Stimulated activated naive CD8-positive, alpha-beta T cell treated with anti-CD3 and anti-CD28 coated beads, Interleukin-15, Interleukin-2, amounts not matched to agents 100 ng/mL and 50 ng/mL, for 24 hours (primary cell): ENCODE results near the gene YY2.
"Not testable (repeated sequence)": the region's sequence is repeated elsewhere in the genome, so short reads cannot be mapped to it uniquely, and the experiment has no call there.

Experiments
- H3K27ac Mint-ChIP-seq: one replicate; pipeline ENCODE4 v1.8.0; 2021; ENCODE audit warnings: mild to moderate bottlenecking, mixed read lengths
- H3K27me3 Mint-ChIP-seq: one replicate; pipeline ENCODE4 v1.8.0; 2021; ENCODE audit warnings: mixed read lengths
- H3K36me3 Mint-ChIP-seq: one replicate; pipeline ENCODE4 v1.8.0; 2021; ENCODE audit warnings: low read depth, mixed read lengths
- H3K4me1 Mint-ChIP-seq: one replicate; pipeline ENCODE4 v1.8.0; 2021; ENCODE audit warnings: low read depth, mixed read lengths
- H3K4me3 Mint-ChIP-seq: one replicate; pipeline ENCODE4 v1.8.0; 2021; ENCODE audit warnings: mild to moderate bottlenecking, mixed read lengths
- H3K9me3 Mint-ChIP-seq: one replicate; pipeline ENCODE4 v1.8.0; 2021; ENCODE audit warnings: mixed read lengths

The YY2 gene

GRCh38 chrX:21847342-21847741 is 8.4 kb upstream of the YY2 start:
- Mint-ChIP-seq H3K4me3 (no peak overlapping the region), H3K27me3 (no peaks in the 10 kb centered on the region), H3K27ac (no peak overlapping the region), H3K4me1 (no peaks in the 10 kb centered on the region), H3K36me3 (peaks cover 24% of the 10 kb centered on the region), H3K9me3 (no peaks in the 10 kb centered on the region)

GRCh38 chrX:21853578-21853977 is 2.2 kb upstream of the YY2 start:
- no peaks in the 10 kb centered on the region for H3K27me3 Mint-ChIP-seq
- no peaks in the 10 kb centered on the region for H3K4me1 Mint-ChIP-seq
- H3K4me3 Mint-ChIP-seq: no peak overlapping the region
- H3K9me3 Mint-ChIP-seq: no peaks in the 10 kb centered on the region
- H3K27ac Mint-ChIP-seq: no peak overlapping the region
- peaks cover 24% of the 10 kb centered on the region for H3K36me3 Mint-ChIP-seq

- Mint-ChIP-seq H3K9me3 (no peaks in the 10 kb centered on the region), H3K4me1 (no peaks in the 10 kb centered on the region), H3K36me3 (peaks cover 24% of the 10 kb centered on the region), H3K27me3 (no peaks in the 10 kb centered on the region), H3K27ac (no peak overlapping the region), H3K4me3 (no peak overlapping the region)
Measured at GRCh38 chrX:21856504-21856903, 717 bp downstream of the YY2 start.

- peaks cover 6% of the 10 kb centered on the region for H3K4me1 Mint-ChIP-seq
- no peak overlapping the region for H3K27ac Mint-ChIP-seq
- peaks cover 4% of the 10 kb centered on the region for H3K36me3 Mint-ChIP-seq
- H3K27me3 Mint-ChIP-seq: no peaks in the 10 kb centered on the region
- no peak overlapping the region for H3K4me3 Mint-ChIP-seq
- H3K9me3 Mint-ChIP-seq: no peaks in the 10 kb centered on the region
Measured at GRCh38 chrX:21863241-21863640, 7.5 kb downstream of the YY2 start.

- Mint-ChIP-seq H3K4me3 (no peak overlapping the region), H3K4me1 (peaks cover 6% of the 10 kb centered on the region), H3K27ac (no peak overlapping the region), H3K27me3 (no peaks in the 10 kb centered on the region), H3K9me3 (no peaks in the 10 kb centered on the region), H3K36me3 (peaks cover 4% of the 10 kb centered on the region)
Measured at GRCh38 chrX:21865436-21865835, 9.6 kb downstream of the YY2 start.

- Mint-ChIP-seq H3K27ac (no peak overlapping the region), H3K4me3 (no peak overlapping the region), H3K4me1 (no peaks in the 10 kb centered on the region), H3K36me3 (peaks cover 4% of the 10 kb centered on the region), H3K9me3 (no peaks in the 10 kb centered on the region), H3K27me3 (no peaks in the 10 kb centered on the region)
Measured at GRCh38 chrX:21870494-21870893, 14.7 kb downstream of the YY2 start.

GRCh38 chrX:21873063-21873775 is 17.4 kb downstream of the YY2 start:
- Mint-ChIP-seq H3K4me3 (no peak overlapping the region), H3K36me3 (peaks cover 3% of the 10 kb centered on the region), H3K4me1 (no peaks in the 10 kb centered on the region), H3K9me3 (no peaks in the 10 kb centered on the region), H3K27me3 (no peaks in the 10 kb centered on the region), H3K27ac (no peak overlapping the region)

GRCh38 chrX:21874182-21874581 is 18.4 kb downstream of the YY2 start:
- not testable (repeated sequence) for H3K4me3 Mint-ChIP-seq, H3K9me3 Mint-ChIP-seq, H3K27ac Mint-ChIP-seq, H3K27me3 Mint-ChIP-seq, H3K36me3 Mint-ChIP-seq, H3K4me1 Mint-ChIP-seq

- Mint-ChIP-seq H3K27ac (no peak overlapping the region), H3K27me3 (no peaks in the 10 kb centered on the region), H3K4me1 (no peaks in the 10 kb centered on the region), H3K9me3 (no peaks in the 10 kb centered on the region), H3K4me3 (no peak overlapping the region), H3K36me3 (peaks cover 3% of the 10 kb centered on the region)
Measured at GRCh38 chrX:21875013-21875412, 19.2 kb downstream of the YY2 start.

GRCh38 chrX:21881881-21882574 is 26.2 kb downstream of the YY2 start:
- Mint-ChIP-seq H3K4me3 (no peak overlapping the region), H3K9me3 (no peaks in the 10 kb centered on the region), H3K27ac (no peak overlapping the region), H3K4me1 (no peaks in the 10 kb centered on the region), H3K27me3 (no peaks in the 10 kb centered on the region), H3K36me3 (peaks cover 5% of the 10 kb centered on the region)

- H3K36me3 Mint-ChIP-seq: peaks cover 5% of the 10 kb centered on the region
- H3K27me3 Mint-ChIP-seq: no peaks in the 10 kb centered on the region
- H3K27ac Mint-ChIP-seq: no peak overlapping the region
- no peaks in the 10 kb centered on the region for H3K9me3 Mint-ChIP-seq
- no peaks in the 10 kb centered on the region for H3K4me1 Mint-ChIP-seq
- H3K4me3 Mint-ChIP-seq: no peak overlapping the region
Measured at GRCh38 chrX:21883258-21883657, 27.5 kb downstream of the YY2 start.

GRCh38 chrX:21885568-21885967 is 29.8 kb downstream of the YY2 start:
- H3K4me1 Mint-ChIP-seq: no peaks in the 10 kb centered on the region
- H3K27me3 Mint-ChIP-seq: no peaks in the 10 kb centered on the region
- H3K9me3 Mint-ChIP-seq: no peaks in the 10 kb centered on the region

GRCh38 chrX:21905313-21905712 is 49.5 kb downstream of the YY2 start:
- no peak overlapping the region for H3K4me3 Mint-ChIP-seq
- H3K36me3 Mint-ChIP-seq: peaks cover 6% of the 10 kb centered on the region
- no peaks in the 10 kb centered on the region for H3K9me3 Mint-ChIP-seq
- no peaks in the 10 kb centered on the region for H3K4me1 Mint-ChIP-seq
- H3K27ac Mint-ChIP-seq: no peak overlapping the region
- no peaks in the 10 kb centered on the region for H3K27me3 Mint-ChIP-seq

More at GRCh38 chrX:21885568-21885967, 29.8 kb downstream of the YY2 start:
- no peak overlapping the region for H3K4me3 Mint-ChIP-seq
- H3K36me3 Mint-ChIP-seq: peaks cover 5% of the 10 kb centered on the region
- no peak overlapping the region for H3K27ac Mint-ChIP-seq

- Mint-ChIP-seq H3K4me3 (no peak overlapping the region), H3K4me1 (no peaks in the 10 kb centered on the region)
Measured at GRCh38 chrX:21905953-21906352, 50.2 kb downstream of the YY2 start.

GRCh38 chrX:21907260-21907659 is 51.5 kb downstream of the YY2 start:
- H3K36me3 Mint-ChIP-seq: peaks cover 6% of the 10 kb centered on the region
- no peak overlapping the region for H3K4me3 Mint-ChIP-seq
- no peaks in the 10 kb centered on the region for H3K4me1 Mint-ChIP-seq
- no peaks in the 10 kb centered on the region for H3K27me3 Mint-ChIP-seq
- H3K27ac Mint-ChIP-seq: no peak overlapping the region
- H3K9me3 Mint-ChIP-seq: no peaks in the 10 kb centered on the region

More at GRCh38 chrX:21905953-21906352, 50.2 kb downstream of the YY2 start:
- Mint-ChIP-seq H3K36me3 (peaks cover 6% of the 10 kb centered on the region), H3K27ac (no peak overlapping the region), H3K9me3 (no peaks in the 10 kb centered on the region), H3K27me3 (no peaks in the 10 kb centered on the region)
